ENCODE data around the gene NLRP11. TPM values are rescaled to one million over a fixed set of nuclear protein-coding genes. Genes with fewer than 3 reads are reported as not detected.

Gene NLRP11
- polyA plus RNA-seq, 3 donors, result not detected

DNA sequence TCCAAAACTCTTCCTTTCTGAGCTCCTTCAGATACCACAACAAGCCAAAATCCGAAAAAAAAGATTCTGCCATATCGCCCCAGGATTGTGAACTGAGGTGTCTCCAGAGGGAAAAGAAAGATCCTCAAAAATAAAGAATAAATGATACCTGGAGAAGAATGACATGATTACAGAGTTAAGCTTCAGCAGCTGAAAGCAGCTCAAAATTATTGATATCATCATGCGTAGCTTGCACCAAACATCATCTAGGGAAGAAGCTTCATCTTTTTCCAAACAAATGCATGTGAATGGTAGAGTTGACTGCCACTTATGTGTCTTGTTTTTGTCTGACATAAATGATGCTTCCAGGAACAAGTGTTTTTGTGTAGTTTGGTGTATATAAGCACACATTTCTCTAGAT lies 93.5 kb downstream of the NLRP11 start, which contains the start of gene NLRP9:
NLRP9 (minus strand) TSS at position 101 of the 400 bp plus-strand sequence; CDS start at position 73, 28 bp downstream.
- Histone ChIP-seq H3K79me2 (ENCODE audit: insufficient read depth, low read length) (no peaks in the 10 kb centered on the region), H3K9me3 (replicated peaks in 1 of 2; ENCODE audit: control insufficient read depth in 1 of 2, insufficient read depth in 1 of 2, low read length in 2 of 2) (peaks cover 0 to 4% of the 10 kb centered on the region in 2 donors), H3K27me3 (ENCODE audit: control insufficient read depth in 2 of 2, insufficient read depth in 2 of 2, low read length in 2 of 2) (no peaks in the 10 kb centered on the region), H3K4me3 (replicated peaks in 1 of 3; ENCODE audit: low read depth in 2 of 3, low read length in 3 of 3) (no peak within 1 kb of the TSS), H3K36me3 (replicated peaks in 1 of 2; ENCODE audit: control insufficient read depth in 1 of 2, insufficient read depth in 2 of 2, low read length in 2 of 2) (no peaks in the 10 kb centered on the region), H3K4me1 (ENCODE audit: control insufficient read depth in 1 of 2, insufficient read depth in 2 of 2, low read length in 2 of 2) (no peaks in the 10 kb centered on the region), H3K27ac (ENCODE audit: low read depth in 1 of 2, low read length in 2 of 2) (no peak within 1 kb of the TSS), H3K4me2 (replicated peaks; ENCODE audit: extremely low read depth, low read length, poor library complexity, severe bottlenecking) (no peak within 1 kb of the TSS), H4K20me1 (ENCODE audit: insufficient read depth, low read length) (no peaks in the 10 kb centered on the region), H3K9ac (ENCODE audit: insufficient read depth, low read length, poor library complexity, severe bottlenecking) (no peak within 1 kb of the TSS), H2AFZ (ENCODE audit: insufficient read depth, low read depth, low read length, poor library complexity, severe bottlenecking) (no peak within 1 kb of the TSS)
- no peaks in the 10 kb centered on the region for H3K4me1 Mint-ChIP-seq
- no peaks in the 10 kb centered on the region for H3K36me3 Mint-ChIP-seq
- WGBS (ENCODE audit: insufficient coverage), result 100% methylated on average over 1 of the region's 3 CpGs
- H3K27ac Mint-ChIP-seq, result no peak within 1 kb of the TSS
- intact Hi-C loops (cut with micrococcal nuclease), result no loop called here
- H3K27me3 Mint-ChIP-seq (ENCODE audit: low read depth in 3 of 3), result peaks cover 1 to 6% (median 3%) of the 10 kb centered on the region in 3 donors
- H3K4me3 Mint-ChIP-seq, result no peak within 1 kb of the TSS
- TF ChIP-seq, protein P1, sequence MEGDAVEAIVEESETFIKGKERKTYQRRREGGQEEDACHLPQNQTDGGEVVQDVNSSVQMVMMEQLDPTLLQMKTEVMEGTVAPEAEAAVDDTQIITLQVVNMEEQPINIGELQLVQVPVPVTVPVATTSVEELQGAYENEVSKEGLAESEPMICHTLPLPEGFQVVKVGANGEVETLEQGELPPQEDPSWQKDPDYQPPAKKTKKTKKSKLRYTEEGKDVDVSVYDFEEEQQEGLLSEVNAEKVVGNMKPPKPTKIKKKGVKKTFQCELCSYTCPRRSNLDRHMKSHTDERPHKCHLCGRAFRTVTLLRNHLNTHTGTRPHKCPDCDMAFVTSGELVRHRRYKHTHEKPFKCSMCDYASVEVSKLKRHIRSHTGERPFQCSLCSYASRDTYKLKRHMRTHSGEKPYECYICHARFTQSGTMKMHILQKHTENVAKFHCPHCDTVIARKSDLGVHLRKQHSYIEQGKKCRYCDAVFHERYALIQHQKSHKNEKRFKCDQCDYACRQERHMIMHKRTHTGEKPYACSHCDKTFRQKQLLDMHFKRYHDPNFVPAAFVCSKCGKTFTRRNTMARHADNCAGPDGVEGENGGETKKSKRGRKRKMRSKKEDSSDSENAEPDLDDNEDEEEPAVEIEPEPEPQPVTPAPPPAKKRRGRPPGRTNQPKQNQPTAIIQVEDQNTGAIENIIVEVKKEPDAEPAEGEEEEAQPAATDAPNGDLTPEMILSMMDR (IDR thresholded peaks at IDR 0.05), result no peak
- no peak for DNase-seq
- peaks cover 0 to 26% (median 12%) of the 10 kb centered on the region in 7 donors for H3K9me3 Mint-ChIP-seq

Other genes with a start within 250 kb of the NLRP11 start
- gene FIZ1, start 232.5 kb downstream of the NLRP11 start, polyA plus RNA-seq, result 1 to 10 TPM; 1.2 to 2.6 (median 1.6) TPM
- gene ZNF524, start 231.7 kb downstream of the NLRP11 start, polyA plus RNA-seq, result 10 to 100 TPM; 27.9 to 45.7 (median 41.8) TPM
- gene ZNF865, start 226.4 kb downstream of the NLRP11 start, polyA plus RNA-seq, result 1 to 10 TPM in 1 of 3 donors, under 1 TPM in 2; 0.03 to 6.0 (median 0.07) TPM
- gene ZNF784, start 207.4 kb downstream of the NLRP11 start, polyA plus RNA-seq, result 1 to 10 TPM; 1.5 to 5.5 (median 2.4) TPM
- 10 to 100 TPM in 2 of 3 donors, 1 to 10 TPM in 1; 9.7 to 46.5 (median 10.7) TPM for gene ZNF580, start 191.0 kb downstream of the NLRP11 start, polyA plus RNA-seq
- gene ZNF581, start 188.3 kb downstream of the NLRP11 start, polyA plus RNA-seq, result 10 to 100 TPM; 25.1 to 31.6 (median 29.4) TPM
- gene CCDC106, start 183.8 kb downstream of the NLRP11 start, polyA plus RNA-seq, result 1 to 10 TPM in 2 of 3 donors, under 1 TPM in 1; 0.74 to 2.4 (median 1.2) TPM
- 100 to 1,000 TPM in 1 of 3 donors, 1 to 10 TPM in 2; 5.3 to 166 (median 5.4) TPM for gene U2AF2, start 177.0 kb downstream of the NLRP11 start, polyA plus RNA-seq
- 10 to 100 TPM; 18.7 to 75.2 (median 19.2) TPM for gene EPN1, start 156.8 kb downstream of the NLRP11 start, polyA plus RNA-seq
- gene NLRP9, start 93.6 kb downstream of the NLRP11 start, polyA plus RNA-seq, result not detected
- gene RFPL4A, start 72.9 kb downstream of the NLRP11 start, polyA plus RNA-seq, result 1 to 10 TPM in 2 of 3 donors, under 1 TPM in 1; 0.33 to 8.4 (median 7.9) TPM
- gene RFPL4AL1, start 62.9 kb downstream of the NLRP11 start, polyA plus RNA-seq, result 1 to 10 TPM in 2 of 3 donors, not detected in 1; 1.1 to 1.3 TPM
- not detected for gene NLRP4, start 4.5 kb upstream of the NLRP11 start, polyA plus RNA-seq
- gene NLRP13, start 100.3 kb upstream of the NLRP11 start, polyA plus RNA-seq, result not detected
- not detected for gene NLRP8, start 115.8 kb upstream of the NLRP11 start, polyA plus RNA-seq
- gene NLRP5, start 154.8 kb upstream of the NLRP11 start, polyA plus RNA-seq, result not detected